GM12878 (cell line): ENCODE data around the gene IL17B. TPM values are rescaled to one million over a fixed set of nuclear protein-coding genes. Genes with fewer than 3 reads are reported as not detected.

ENCODE experiments used
- ATAC-seq: fragments of 200-7000 bp; cut with Tn5 transposase; 3 replicates; pipeline ENCODE4 v1.9.1; 2020; ENCODE audit warnings: mild to moderate bottlenecking, moderate library complexity
- BruUV-seq: library from RNA; stranded (reverse); fragments of 400-500 nt; replicated peaks from 2 replicates; lab custom pipeline; 2021; lab: Mats Ljungman, UMichigan
- CTCF ChIA-PET: fragments of 300-600 bp; sonication (Branson Sonifier 250); formaldehyde crosslinking; extraction: SDS; loops from one replicate; lab custom pipeline; 2021; ENCODE audit warnings: inconsistent platforms; lab: Yijun Ruan, JAX
- POLR2A ChIA-PET: fragments of 350-600 bp; formaldehyde crosslinking; extraction: SDS; loops from one replicate; lab custom pipeline; 2021; ENCODE audit warnings: inconsistent platforms; lab: Charles Lee
- RAD21 ChIA-PET: fragments of 300-600 bp; sonication (Branson Sonifier 250); formaldehyde crosslinking; loops from one replicate; lab custom pipeline; 2023; ENCODE audit warnings: antibody characterized with exemption; ENCODE audit not compliant: unreplicated experiment; lab: Charles Lee
- SMC1A ChIA-PET: fragments of 300-600 bp; sonication (Branson Sonifier 250); formaldehyde crosslinking; loops from one replicate; lab custom pipeline; 2023; ENCODE audit not compliant: unreplicated experiment, uncharacterized antibody; lab: Charles Lee
- DNase-seq: peaks from one replicate; pipeline ENCODE4 v3.0.0-alpha.2; 2011; ENCODE audit warnings: low read depth, low spot score
- FAIRE-seq: peaks from 3 replicates; lab custom pipeline; 2011; peaks lifted over from hg19 to GRCh38; lab: Jason Lieb, UNC
- H2AFZ ChIP-seq: 2 replicates; pipeline ENCODE4 v1.6.0; 2011; ENCODE audit warnings: low read depth, low read length, control low read depth; ENCODE audit not compliant: control insufficient read depth
- H3K27ac ChIP-seq: 2 replicates; pipeline ENCODE4 v1.5.1; 2011; ENCODE audit warnings: control low read depth; ENCODE audit not compliant: control insufficient read depth, insufficient read depth
- H3K27me3 ChIP-seq, 2 experiments: replicated peaks in 1 of 2; 2 replicates each; pipeline versions ENCODE4 v1.6.0 to v1.6.1; 2011; ENCODE audit warnings: low read length in 1 of 2; ENCODE audit not compliant: control insufficient read depth in 2 of 2, insufficient read depth in 2 of 2
- H3K36me3 ChIP-seq, 2 experiments: 2 replicates each; pipeline ENCODE4 v1.5.1; 2011; ENCODE audit warnings: low read length in 1 of 2; ENCODE audit not compliant: control insufficient read depth in 2 of 2, insufficient read depth in 2 of 2
- H3K4me1 ChIP-seq: 2 replicates; pipeline ENCODE4 v1.6.1; 2011; ENCODE audit warnings: mild to moderate bottlenecking, low read length, moderate library complexity, mixed read lengths; ENCODE audit not compliant: control insufficient read depth, insufficient read depth
- H3K4me2 ChIP-seq: 2 replicates; pipeline ENCODE4 v1.6.0; 2011; ENCODE audit warnings: control low read depth; ENCODE audit not compliant: control insufficient read depth, insufficient read depth
- H3K4me3 ChIP-seq: fragments of 200-600 bp; sonication (generic); 2 replicates; pipeline ENCODE4 v1.5.1; 2016
- H3K79me2 ChIP-seq: 2 replicates; pipeline ENCODE4 v1.6.0; 2011; ENCODE audit warnings: low read length; ENCODE audit not compliant: control insufficient read depth, insufficient read depth
- H3K9ac ChIP-seq: 2 replicates; pipeline ENCODE4 v1.8.0; 2011; ENCODE audit warnings: low read length, control low read depth, mixed read lengths; ENCODE audit not compliant: control insufficient read depth, insufficient read depth
- H3K9me3 ChIP-seq: replicated peaks from 3 replicates; pipeline ENCODE4 v1.5.1; 2011; ENCODE audit warnings: mild to moderate bottlenecking, low read length; ENCODE audit not compliant: control insufficient read depth, insufficient read depth
- H4K20me1 ChIP-seq: 2 replicates; pipeline ENCODE4 v1.6.0; 2011; ENCODE audit not compliant: control insufficient read depth, insufficient read depth
- ATF7 ChIP-seq: fragments of 450-650 bp; IDR thresholded peaks from 2 replicates; pipeline ENCODE4 v1.6.1; 2016; ENCODE audit warnings: low read depth, mild to moderate bottlenecking
- BCL11A ChIP-seq: IDR thresholded peaks from 2 replicates; pipeline ENCODE4 v1.6.1; 2011; ENCODE audit warnings: low read depth, low read length
- EGR1 ChIP-seq, 2 experiments: IDR thresholded peaks; 1 replicate in 1 of 2; 2 replicates in 1 of 2; pipeline ENCODE4 v1.6.1; 2011 to 2012; ENCODE audit warnings: low read depth in 2 of 2, low read length in 2 of 2, borderline replicate concordance in 1 of 2, mild to moderate bottlenecking in 1 of 2, moderate library complexity in 1 of 2
- HDAC2 ChIP-seq: fragments of 200-600 bp; sonication (generic); IDR thresholded peaks from 2 replicates; pipeline ENCODE4 v1.6.1; 2017
- MTA2 ChIP-seq: fragments of 450-650 bp; IDR thresholded peaks from 2 replicates; pipeline ENCODE4 v1.6.1; 2016; ENCODE audit warnings: low read depth, mild to moderate bottlenecking, moderate library complexity
- NFYA ChIP-seq: IDR thresholded peaks from 2 replicates; pipeline ENCODE4 v1.6.1; 2011; ENCODE audit warnings: low read depth, mild to moderate bottlenecking, low read length, improper control_type of control experiment, borderline replicate concordance
- PAX5 ChIP-seq: IDR thresholded peaks from 2 replicates; pipeline ENCODE4 v1.6.1; 2011; ENCODE audit warnings: low read depth, low read length, borderline replicate concordance
- PML ChIP-seq: IDR thresholded peaks from 2 replicates; pipeline ENCODE4 v1.6.1; 2012; ENCODE audit warnings: low read length, inconsistent platforms
- POLR2A ChIP-seq: IDR thresholded peaks from 2 replicates; pipeline ENCODE4 v1.6.1; 2011; ENCODE audit warnings: low read depth, mild to moderate bottlenecking, low read length
- SIX5 ChIP-seq: IDR thresholded peaks from 2 replicates; pipeline ENCODE4 v1.6.1; 2011; ENCODE audit warnings: mild to moderate bottlenecking, low read depth, low read length, moderate library complexity; ENCODE audit not compliant: severe bottlenecking
- ZNF274 ChIP-seq: IDR thresholded peaks from one replicate; pipeline ENCODE4 v1.8.0; 2011; ENCODE audit not compliant: insufficient read length, insufficient read depth
- WGBS: methylation state at CpG from one replicate; pipeline ENCODE4 v1.1.6; 2016; ENCODE audit warnings: low lambda C conversion rate; ENCODE audit not compliant: insufficient replicate concordance, insufficient coverage; ENCODE audit errors: missing lambda C conversion rate; 5-methylcytosine and 5-hydroxymethylcytosine counted together
- in situ Hi-C: fragments of 300-500 bp; cut with MboI; formaldehyde crosslinking; loops from 9 replicates; pipeline ENCODE4 v1.14.3; 2018; ENCODE audit warnings: mixed read lengths
- intact Hi-C: fragments of 100-400 bp; cut with micrococcal nuclease; formaldehyde crosslinking; loops from one replicate; pipeline ENCODE4 v1.14.2; 2022; ENCODE audit not compliant: unreplicated experiment
- polyA plus RNA-seq, 11 experiments: library from polyadenylated mRNA; depleted of rRNA in 4 of 11; unstranded in 6 of 11; stranded (reverse) in 5 of 11; fragments of >200 nt; fragmentation: Nextera tagmentation in 4 of 11; fragmentation: Illumina TruSeq in 1 of 11; extraction: Ambion mirVana in 4 of 11; extraction: Trizol in 1 of 11; gene quantifications; 1 replicate in 1 of 11; 2 replicates in 10 of 11; pipeline versions ENCODE4 v1.2.1 to v1.2.3, GENCODE V29; 2011 to 2016; ENCODE audit warnings: inconsistent platforms in 2 of 11, missing spikeins in 2 of 11, low read depth in 1 of 11
- total RNA-seq, 4 experiments: library from RNA; depleted of rRNA in 3 of 4; stranded (reverse); fragments of >200 nt in 3 of 4; fragmentation: Illumina TruSeq in 1 of 4; extraction: Trizol in 1 of 4; gene quantifications; 2 replicates each; pipeline versions ENCODE4 v1.2.1 to v1.2.3, GENCODE V29; 2013 to 2021

The IL17B gene
- total and polyA plus RNA-seq, 10 of the 15 experiments (the other 5 are each of a cell fraction or from before 2014, with no cell fraction given) = not detected

GRCh38 chr5:149370878-149371277, 8.2 kb downstream of the IL17B start:
- Histone ChIP-seq H3K4me3 (no peak overlapping the region), H2AFZ (no peak overlapping the region), H3K36me3 (no peaks in the 10 kb centered on the region), H3K9ac (no peak overlapping the region), H3K79me2 (no peaks in the 10 kb centered on the region), H3K27me3 (no peaks in the 10 kb centered on the region; a peak in 1 of 4 replicates), H3K9me3 (no peaks in the 10 kb centered on the region), H3K27ac (no peak overlapping the region), H3K4me1 (no peaks in the 10 kb centered on the region), H3K4me2 (no peak overlapping the region), H4K20me1 (no peaks in the 10 kb centered on the region)
- ChIA-PET SMC1A (interaction anchor here (1.1 to 3.3 kb wide), 4 partner anchors 19 to 54 kb away, joined by 3 to 18 read pairs (median 12); partner anchors contain the start of gene GRPEL2), CTCF (interaction anchor here (0.7 to 6.6 kb wide), 20 partner anchors 10 to 144 kb away, joined by 3 to 90 read pairs (median 5); partner anchors contain the start of gene GRPEL2), POLR2A (no interaction called here), RAD21 (interaction anchor here (1.0 to 1.6 kb wide), 3 partner anchors 10 to 53 kb away, joined by 3 to 9 read pairs (median 4); no protein-coding TSS in a partner anchor)
- ATAC-seq (no peak), FAIRE-seq (no peak), DNase-seq (no peak)
- in situ Hi-C loops (loop anchor here (5.0 kb wide), 1 partner anchor 181 kb away; the partner anchor contains the start of gene CSNK1A1), intact Hi-C loops (loop anchor here (1.0 kb wide), 1 partner anchor 54 kb away; no protein-coding TSS in a partner anchor)
- no peak for TF ChIP-seq MTA2
- no peak for TF ChIP-seq ZNF274
- no peak for TF ChIP-seq HDAC2
- no peak for TF ChIP-seq NFYA
- no peak for TF ChIP-seq PML
- TF ChIP-seq EGR1 (IDR thresholded peaks at IDR 0.05; ENCODE audit: borderline replicate concordance in 1 of 2, low read depth in 2 of 2, low read length in 2 of 2) = no peak
- no peak for TF ChIP-seq PAX5
- no peak for TF ChIP-seq BCL11A
- no peak for TF ChIP-seq ATF7
- no peak for TF ChIP-seq POLR2A
- TF ChIP-seq SIX5 = no peak
- WGBS = 50% methylated on average over 2 of the region's 2 CpGs
- BruUV-seq = no TSS peak
